GM12872 (cell line): ENCODE measurements around the gene CAMTA1.
A peak's percentile ranks its signal among the peaks of the same experiment; 100 is the strongest.

Experiments
- TF ChIP-seq, protein P1 (sequence below): IDR thresholded peaks from 3 replicates; pipeline ENCODE4 v1.5.1; 2011; ENCODE audit warnings: low read depth, mild to moderate bottlenecking, low read length, moderate library complexity; ENCODE audit not compliant: insufficient read depth

Gene CAMTA1

GRCh38 chr1:7039590-7040220 lies 254.5 kb downstream of the CAMTA1 start:
- TF ChIP-seq, protein P1, sequence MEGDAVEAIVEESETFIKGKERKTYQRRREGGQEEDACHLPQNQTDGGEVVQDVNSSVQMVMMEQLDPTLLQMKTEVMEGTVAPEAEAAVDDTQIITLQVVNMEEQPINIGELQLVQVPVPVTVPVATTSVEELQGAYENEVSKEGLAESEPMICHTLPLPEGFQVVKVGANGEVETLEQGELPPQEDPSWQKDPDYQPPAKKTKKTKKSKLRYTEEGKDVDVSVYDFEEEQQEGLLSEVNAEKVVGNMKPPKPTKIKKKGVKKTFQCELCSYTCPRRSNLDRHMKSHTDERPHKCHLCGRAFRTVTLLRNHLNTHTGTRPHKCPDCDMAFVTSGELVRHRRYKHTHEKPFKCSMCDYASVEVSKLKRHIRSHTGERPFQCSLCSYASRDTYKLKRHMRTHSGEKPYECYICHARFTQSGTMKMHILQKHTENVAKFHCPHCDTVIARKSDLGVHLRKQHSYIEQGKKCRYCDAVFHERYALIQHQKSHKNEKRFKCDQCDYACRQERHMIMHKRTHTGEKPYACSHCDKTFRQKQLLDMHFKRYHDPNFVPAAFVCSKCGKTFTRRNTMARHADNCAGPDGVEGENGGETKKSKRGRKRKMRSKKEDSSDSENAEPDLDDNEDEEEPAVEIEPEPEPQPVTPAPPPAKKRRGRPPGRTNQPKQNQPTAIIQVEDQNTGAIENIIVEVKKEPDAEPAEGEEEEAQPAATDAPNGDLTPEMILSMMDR = no peak

GRCh38 chr1:7040969-7041695 lies 255.9 kb downstream of the CAMTA1 start:
- TF ChIP-seq, protein P1 = no peak

DNA sequence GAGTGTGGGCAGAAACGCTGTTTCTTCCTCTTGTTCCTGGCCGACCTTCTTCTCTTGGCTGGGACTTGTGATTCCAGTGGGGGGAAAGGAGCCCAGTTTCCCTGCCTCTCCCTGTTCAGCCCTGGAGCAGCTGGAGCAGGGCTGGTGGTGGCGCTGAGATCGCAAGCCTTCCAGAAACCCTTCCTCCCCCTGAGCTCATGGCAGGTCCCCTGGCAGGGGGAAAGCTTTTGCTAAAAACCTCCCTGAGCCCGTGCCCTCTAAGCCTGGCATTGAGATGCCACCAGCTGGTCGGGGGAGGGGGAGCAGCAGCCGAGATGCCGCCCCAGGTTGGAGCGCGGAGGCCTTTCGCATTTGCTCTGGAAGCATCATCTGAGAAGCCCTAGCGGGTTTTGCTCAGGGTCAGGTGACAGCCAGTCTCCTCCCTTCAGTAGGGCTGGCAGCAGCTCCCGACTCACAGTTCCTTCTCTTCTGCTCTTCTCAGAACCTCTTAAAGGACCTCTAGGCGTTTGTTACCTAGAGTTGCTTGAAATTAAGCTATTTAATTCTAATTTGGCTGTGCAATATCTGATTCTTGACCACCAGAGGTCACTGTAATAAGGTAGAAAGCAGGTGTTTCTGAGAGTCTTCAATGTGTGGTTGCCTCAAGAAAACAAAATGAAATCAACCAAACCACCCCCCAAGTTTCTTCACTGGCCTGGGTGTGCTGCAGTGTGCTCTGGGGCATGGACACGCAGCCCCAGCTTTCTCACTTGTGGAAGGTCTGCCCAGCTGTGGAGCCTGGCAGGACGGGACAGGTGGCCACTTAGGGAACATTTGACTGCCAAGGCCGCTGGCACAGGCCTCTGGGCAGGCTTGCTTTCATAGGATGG lies 257.3 kb downstream of the CAMTA1 start:
- TF ChIP-seq, protein P1 = peak; percentile 45; the same call in 1 of the 3 replicates

DNA sequence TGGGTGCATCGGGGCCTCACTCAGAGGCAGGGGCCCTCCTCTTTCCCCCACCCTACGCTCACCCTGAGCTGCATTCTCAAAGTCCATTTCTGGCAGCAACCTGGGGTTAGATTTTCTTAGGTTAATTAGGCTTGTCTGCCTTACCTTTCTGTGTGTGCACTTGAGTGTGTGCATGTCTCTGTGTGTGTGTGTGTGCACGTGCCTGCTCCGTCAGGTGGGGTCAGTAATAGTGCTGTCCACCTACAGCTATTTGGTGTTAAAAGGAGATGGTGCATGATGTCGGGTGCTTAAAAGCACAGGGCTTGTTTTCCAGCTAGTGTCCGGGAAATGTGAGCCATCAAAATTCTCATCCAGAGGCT lies 257.9 kb downstream of the CAMTA1 start:
- TF ChIP-seq, protein P1 = no peak

GRCh38 chr1:7043719-7044535 lies 258.7 kb downstream of the CAMTA1 start:
- TF ChIP-seq, protein P1 = no peak

DNA sequence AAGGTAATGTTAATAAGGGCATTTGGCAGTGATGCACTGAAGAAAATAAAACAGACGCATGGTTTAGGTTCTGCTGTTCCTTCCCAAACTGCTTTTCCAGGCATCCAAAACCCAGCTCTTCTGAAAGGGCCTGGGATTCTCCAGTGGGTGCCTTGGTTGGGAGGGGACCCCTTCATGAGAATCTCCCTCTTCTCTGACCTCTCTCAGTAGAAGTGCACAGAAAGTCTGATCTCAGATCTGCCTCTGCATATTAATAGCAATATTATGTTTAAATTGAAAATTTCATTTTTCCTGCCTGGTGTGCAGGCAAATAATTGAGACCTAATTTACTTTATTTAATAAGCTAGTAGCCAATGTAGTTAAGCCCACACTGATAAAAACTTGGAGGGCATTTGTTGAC lies 260.6 kb downstream of the CAMTA1 start:
- TF ChIP-seq, protein P1 = no peak

DNA sequence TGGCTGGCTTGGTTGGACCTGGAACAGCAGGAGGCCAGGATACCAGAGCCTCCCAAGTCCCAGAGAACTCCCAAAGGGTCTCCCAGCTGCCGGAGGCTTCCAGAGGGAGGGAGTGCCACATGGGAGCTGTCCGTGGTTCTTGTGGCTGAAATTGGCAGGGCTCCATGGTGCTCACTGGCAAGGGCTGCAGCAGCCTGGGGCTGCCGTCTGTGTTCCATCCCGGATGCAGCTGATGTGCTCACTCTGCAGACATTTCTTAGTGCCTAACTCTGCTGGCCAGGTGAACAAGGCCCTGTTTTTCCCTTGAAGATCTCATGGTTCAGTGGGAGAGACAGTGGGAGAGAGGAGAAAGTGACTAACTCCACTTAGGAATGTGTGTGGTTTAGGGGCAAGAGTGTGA lies 261.1 kb downstream of the CAMTA1 start:
- TF ChIP-seq, protein P1 = no peak
